ENCODE results near the gene USP32. TPM values are rescaled to one million over a fixed set of nuclear protein-coding genes. Genes with fewer than 3 reads are reported as not detected.
"Not testable (repeated sequence)": the region's sequence is repeated elsewhere in the genome, so short reads cannot be mapped to it uniquely, and the experiment has no call there.

Gene USP32
- total RNA-seq, 1 donor from 2014 or later, result 59.6 TPM

GRCh38 chr17:60390186-60390585 lies 1.7 kb downstream of the USP32 start:
- H3K4me1 Mint-ChIP-seq (ENCODE audit: low read depth, unreplicated experiment), result peaks cover 21% of the 10 kb centered on the region
- peak overlapping the region; percentile 94 for H3K4me3 Mint-ChIP-seq (ENCODE audit: unreplicated experiment)
- H3K27me3 Mint-ChIP-seq (ENCODE audit: unreplicated experiment), result peaks cover 14% of the 10 kb centered on the region
- DNase-seq, result no peak
- H3K9me3 Mint-ChIP-seq (ENCODE audit: unreplicated experiment), result peaks cover 15% of the 10 kb centered on the region
- no peaks in the 10 kb centered on the region for H3K36me3 Mint-ChIP-seq (ENCODE audit: unreplicated experiment)
- no peak for TF ChIP-seq CTCF (IDR thresholded peaks at IDR 0.05; ENCODE audit: partially characterized antibody, unreplicated experiment)
- H3K27ac Mint-ChIP-seq (ENCODE audit: unreplicated experiment), result no peak overlapping the region

GRCh38 chr17:60388742-60389141 lies 3.2 kb downstream of the USP32 start:
- peaks cover 24% of the 10 kb centered on the region for H3K4me1 Mint-ChIP-seq (ENCODE audit: low read depth, unreplicated experiment)
- DNase-seq, result no peak
- H3K9me3 Mint-ChIP-seq (ENCODE audit: unreplicated experiment), result peaks cover 15% of the 10 kb centered on the region
- TF ChIP-seq CTCF (IDR thresholded peaks at IDR 0.05; ENCODE audit: partially characterized antibody, unreplicated experiment), result no peak
- no peaks in the 10 kb centered on the region for H3K36me3 Mint-ChIP-seq (ENCODE audit: unreplicated experiment)
- no peak overlapping the region for H3K27ac Mint-ChIP-seq (ENCODE audit: unreplicated experiment)
- H3K4me3 Mint-ChIP-seq (ENCODE audit: unreplicated experiment), result peak overlapping the region; percentile 66
- peaks cover 14% of the 10 kb centered on the region for H3K27me3 Mint-ChIP-seq (ENCODE audit: unreplicated experiment)

- peaks cover 22% of the 10 kb centered on the region for H3K4me1 Mint-ChIP-seq (ENCODE audit: low read depth, unreplicated experiment)
Measured at GRCh38 chr17:60387666-60388065, 4.3 kb downstream of the USP32 start.

GRCh38 chr17:60386147-60387058 lies 5.5 kb downstream of the USP32 start:
- H3K27me3 Mint-ChIP-seq (ENCODE audit: unreplicated experiment), result peaks cover 7% of the 10 kb centered on the region
- H3K27ac Mint-ChIP-seq (ENCODE audit: unreplicated experiment), result no peak overlapping the region
- H3K36me3 Mint-ChIP-seq (ENCODE audit: unreplicated experiment), result no peaks in the 10 kb centered on the region
- H3K4me1 Mint-ChIP-seq (ENCODE audit: low read depth, unreplicated experiment), result peaks cover 24% of the 10 kb centered on the region
- H3K4me3 Mint-ChIP-seq (ENCODE audit: unreplicated experiment), result no peak overlapping the region
- no peak for TF ChIP-seq CTCF (IDR thresholded peaks at IDR 0.05; ENCODE audit: partially characterized antibody, unreplicated experiment)
- DNase-seq, result no peak
- H3K9me3 Mint-ChIP-seq (ENCODE audit: unreplicated experiment), result peaks cover 9% of the 10 kb centered on the region

More at GRCh38 chr17:60387666-60388065, 4.3 kb downstream of the USP32 start:
- TF ChIP-seq CTCF (IDR thresholded peaks at IDR 0.05; ENCODE audit: partially characterized antibody, unreplicated experiment), result no peak
- DNase-seq, result no peak
- no peaks in the 10 kb centered on the region for H3K36me3 Mint-ChIP-seq (ENCODE audit: unreplicated experiment)
- H3K27me3 Mint-ChIP-seq (ENCODE audit: unreplicated experiment), result peaks cover 11% of the 10 kb centered on the region
- no peak overlapping the region for H3K4me3 Mint-ChIP-seq (ENCODE audit: unreplicated experiment)
- peaks cover 9% of the 10 kb centered on the region for H3K9me3 Mint-ChIP-seq (ENCODE audit: unreplicated experiment)
- no peak overlapping the region for H3K27ac Mint-ChIP-seq (ENCODE audit: unreplicated experiment)

- H3K9me3 Mint-ChIP-seq (ENCODE audit: unreplicated experiment); H3K36me3 Mint-ChIP-seq (ENCODE audit: unreplicated experiment); H3K27ac Mint-ChIP-seq (ENCODE audit: unreplicated experiment); DNase-seq; H3K27me3 Mint-ChIP-seq (ENCODE audit: unreplicated experiment); H3K4me3 Mint-ChIP-seq (ENCODE audit: unreplicated experiment): not testable (repeated sequence)
- H3K4me1 Mint-ChIP-seq (ENCODE audit: low read depth, unreplicated experiment), result peaks cover 22% of the 10 kb centered on the region
Measured at GRCh38 chr17:60384921-60385320, 7.0 kb downstream of the USP32 start.
